SK-N-SH (cell line): ENCODE data around the gene PFKL. TPM values are rescaled to one million over a fixed set of nuclear protein-coding genes. Genes with fewer than 3 reads are reported as not detected.

Experiments used
- CTCF ChIA-PET: fragments of 300-600, 350-600 bp; formaldehyde crosslinking; extraction: SDS; loops from one replicate; lab custom pipeline; 2021; lab: Yijun Ruan, JAX
- POLR2A ChIA-PET: fragments of 350-600 bp; sonication (Branson Sonifier 250); formaldehyde crosslinking; extraction: SDS; loops from one replicate; lab custom pipeline; 2020; ENCODE audit warnings: antibody characterized with exemption, inconsistent platforms; lab: Yijun Ruan, JAX
- DNase-seq: peaks from one replicate; pipeline ENCODE4 v3.0.0; 2012
- H2AFZ ChIP-seq: fragments of 200-600 bp; sonication (generic); 2 replicates; pipeline ENCODE4 v1.8.1; 2016; ENCODE audit warnings: antibody characterized with exemption, mild to moderate bottlenecking, low read depth
- H3F3A ChIP-seq: fragments of 200-600 bp; sonication (generic); replicated peaks from 2 replicates; pipeline ENCODE3; 2016; ENCODE audit warnings: antibody characterized with exemption, mild to moderate bottlenecking; ENCODE audit not compliant: insufficient read depth
- H3K27ac ChIP-seq, 2 experiments: fragments of 200-500 bp in 1 of 2; fragments of 200-600 bp in 1 of 2; sonication (Bioruptor generic) in 1 of 2; sonication (generic), shearing (Covaris generic) in 1 of 2; 2 replicates each; pipeline versions ENCODE4 v1.5.1 to v1.6.1; 2014 to 2016; ENCODE audit warnings: low read depth in 2 of 2, inconsistent platforms in 1 of 2, low read length in 1 of 2, mild to moderate bottlenecking in 1 of 2, mixed read lengths in 1 of 2
- H3K27me3 ChIP-seq: fragments of 200-600 bp; sonication (generic), shearing (Covaris generic); 2 replicates; pipeline ENCODE4 v1.6.1; 2016; ENCODE audit warnings: mixed run types; ENCODE audit not compliant: insufficient read depth
- H3K36me3 ChIP-seq, 2 experiments: fragments of 200-500 bp in 1 of 2; fragments of 200-600 bp in 1 of 2; sonication (Bioruptor generic) in 1 of 2; sonication (generic) in 1 of 2; replicated peaks in 1 of 2; 2 replicates each; pipeline versions ENCODE3 to v1.5.1; 2014 to 2016; ENCODE audit warnings: low read length in 1 of 2, mild to moderate bottlenecking in 1 of 2; ENCODE audit not compliant: insufficient read depth in 2 of 2, control insufficient read depth in 1 of 2
- H3K4me1 ChIP-seq, 2 experiments: fragments of 200-500 bp in 1 of 2; fragments of 200-600 bp in 1 of 2; sonication (Bioruptor generic) in 1 of 2; sonication (generic), shearing (Covaris generic) in 1 of 2; 2 replicates each; pipeline versions ENCODE4 v1.5.1 to v1.6.1; 2014 to 2016; ENCODE audit warnings: low read depth in 1 of 2, low read length in 1 of 2, mixed run types in 1 of 2; ENCODE audit not compliant: insufficient read depth in 2 of 2, control insufficient read depth in 1 of 2
- H3K4me2 ChIP-seq: fragments of 200-600 bp; sonication (generic), shearing (Covaris generic); 2 replicates; pipeline ENCODE4 v1.6.1; 2017; ENCODE audit warnings: mixed run types
- H3K4me3 ChIP-seq, 2 experiments: fragments of 200-500 bp in 1 of 2; fragments of 200-600 bp in 1 of 2; sonication (Bioruptor generic) in 1 of 2; sonication (generic), shearing (Covaris generic) in 1 of 2; 2 replicates each; pipeline versions ENCODE4 v1.5.1 to v1.8.1; 2014 to 2016; ENCODE audit warnings: low read depth in 2 of 2, inconsistent platforms in 1 of 2, low read length in 1 of 2, mild to moderate bottlenecking in 1 of 2, mixed read lengths in 1 of 2, moderate library complexity in 1 of 2
- H3K79me2 ChIP-seq: fragments of 200-600 bp; sonication (generic); 2 replicates; pipeline ENCODE4 v1.8.1; 2017; ENCODE audit warnings: mild to moderate bottlenecking; ENCODE audit not compliant: insufficient read depth
- H3K9ac ChIP-seq: fragments of 200-600 bp; sonication (generic); 2 replicates; pipeline ENCODE4 v1.6.1; 2017; ENCODE audit warnings: mixed run types
- H3K9me2 ChIP-seq: fragments of 200-600 bp; sonication (generic); 2 replicates; pipeline ENCODE4 v1.6.1; 2017; ENCODE audit warnings: mixed run types
- H3K9me3 ChIP-seq: fragments of 200-600 bp; sonication (generic); 2 replicates; pipeline ENCODE4 v1.6.1; 2017; ENCODE audit warnings: mixed run types, mild to moderate bottlenecking, moderate library complexity
- H4K20me1 ChIP-seq: fragments of 200-600 bp; sonication (generic); 2 replicates; pipeline ENCODE4 v1.6.1; 2017; ENCODE audit warnings: mild to moderate bottlenecking, mixed run types; ENCODE audit not compliant: insufficient read depth
- EZH2phosphoT487 ChIP-seq: fragments of 200-600 bp; sonication (generic); IDR thresholded peaks from 2 replicates; pipeline ENCODE4 v1.6.1; 2017; ENCODE audit warnings: low read depth, mixed run types, mild to moderate bottlenecking, antibody characterized with exemption, moderate library complexity, borderline replicate concordance
- FOXM1 ChIP-seq: IDR thresholded peaks from 2 replicates; pipeline ENCODE4 v1.4.0; 2012; ENCODE audit warnings: low read depth, mild to moderate bottlenecking
- GABPA ChIP-seq: IDR thresholded peaks from 2 replicates; pipeline ENCODE4 v1.4.0; 2012; ENCODE audit warnings: low read depth, mild to moderate bottlenecking
- GATA2 ChIP-seq: sonication (generic); formaldehyde crosslinking; IDR thresholded peaks from 2 replicates; pipeline ENCODE4 v1.5.0; 2020; ENCODE audit warnings: mild to moderate bottlenecking, missing genetic modification reagents
- JUND ChIP-seq: IDR thresholded peaks from 2 replicates; pipeline ENCODE4 v1.4.0; 2012
- MEF2A ChIP-seq: IDR thresholded peaks from 2 replicates; pipeline ENCODE4 v1.4.0; 2012; ENCODE audit warnings: low read depth, borderline replicate concordance
- MXI1 ChIP-seq: IDR thresholded peaks from 2 replicates; pipeline ENCODE4 v1.6.1; 2012; ENCODE audit warnings: mild to moderate bottlenecking, low read depth, low read length, improper control_type of control experiment
- NFIC ChIP-seq: IDR thresholded peaks from 2 replicates; pipeline ENCODE4 v1.4.0; 2012; ENCODE audit warnings: borderline replicate concordance
- RCOR1 ChIP-seq: fragments of 150-350 bp; IDR thresholded peaks from 2 replicates; pipeline ENCODE4 v1.6.1; 2017; ENCODE audit warnings: antibody characterized with exemption, low read length
- RFX5 ChIP-seq: IDR thresholded peaks from 2 replicates; pipeline ENCODE4 v1.6.1; 2012; ENCODE audit warnings: mild to moderate bottlenecking, improper control_type of control experiment, low read length
- TCF12 ChIP-seq: IDR thresholded peaks from 2 replicates; pipeline ENCODE4 v1.4.0; 2012
- YY1 ChIP-seq: IDR thresholded peaks from 2 replicates; pipeline ENCODE4 v1.4.0; 2012; ENCODE audit warnings: low read depth, mild to moderate bottlenecking
- WGBS: methylation state at CpG from one replicate; pipeline ENCODE4 v1.1.6; 2017; ENCODE audit warnings: low lambda C conversion rate; 5-methylcytosine and 5-hydroxymethylcytosine counted together
- polyA plus RNA-seq, 3 experiments: library from polyadenylated mRNA; depleted of rRNA; stranded (reverse); fragments of >200 nt; gene quantifications; 2 replicates each; pipeline ENCODE4 v1.2.3, GENCODE V29; 2012
- TF ChIP-seq, protein P1 (sequence below): fragments of 150-350 bp; IDR thresholded peaks from 2 replicates; pipeline ENCODE4 v1.6.1; 2017; ENCODE audit warnings: antibody characterized with exemption, low read length, low read depth, borderline replicate concordance
- TF ChIP-seq, protein P2 (sequence below): IDR thresholded peaks from 2 replicates; pipeline ENCODE4 v1.6.1; 2012; ENCODE audit warnings: mild to moderate bottlenecking, low read depth, low read length, moderate library complexity
- TF ChIP-seq, protein P3 (sequence below): IDR thresholded peaks from 2 replicates; pipeline ENCODE4; 2012
- TF ChIP-seq, protein P4 (sequence below): IDR thresholded peaks from 2 replicates; pipeline ENCODE4 v1.4.0; 2012; ENCODE audit warnings: low read depth, borderline replicate concordance
- TF ChIP-seq, protein P5 (sequence below): fragments of 200-600 bp; sonication (generic); IDR thresholded peaks from 2 replicates; pipeline ENCODE4 v1.6.1; 2017; ENCODE audit warnings: antibody characterized with exemption, mild to moderate bottlenecking, moderate library complexity

The PFKL gene
- polyA plus RNA-seq, 1 of the 3 experiments (the other 2 are of a cell fraction), result 118 TPM

DNA sequence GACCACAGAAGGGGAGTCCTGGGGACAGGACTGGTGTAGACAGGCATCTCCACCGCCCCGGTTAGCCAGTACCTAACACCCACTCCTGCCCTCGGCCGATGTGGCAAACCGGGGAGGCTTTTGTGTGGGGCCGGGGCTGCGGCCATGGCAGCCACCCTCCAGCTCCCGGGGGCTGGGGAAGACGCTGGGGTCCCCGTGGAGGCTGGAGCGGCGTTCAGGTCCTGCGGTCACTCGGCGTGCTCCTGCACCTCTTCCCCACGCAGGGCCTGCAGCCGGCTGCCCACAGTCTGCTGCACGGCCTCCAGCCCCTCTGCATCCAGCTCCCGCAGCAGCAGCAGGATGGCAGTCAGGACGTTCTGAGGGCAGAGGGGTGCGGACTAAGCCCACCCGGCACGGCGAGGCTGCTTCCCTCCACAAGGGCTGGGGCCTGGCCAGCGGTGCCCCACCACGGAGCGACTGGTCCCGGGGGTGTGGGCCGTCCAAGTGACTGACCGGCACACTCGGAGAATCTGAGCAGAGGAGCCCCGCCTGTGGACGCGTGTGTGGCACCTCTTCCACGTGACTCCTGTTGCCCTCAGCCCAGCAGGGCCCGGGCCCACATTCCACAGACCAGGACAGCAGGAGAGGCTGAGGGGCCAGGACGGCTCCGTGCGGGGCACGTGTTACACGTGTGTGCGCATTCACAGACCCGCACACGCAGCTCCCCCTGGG, 30.3 kb downstream of the PFKL start (continued):
- TF ChIP-seq, protein P1, sequence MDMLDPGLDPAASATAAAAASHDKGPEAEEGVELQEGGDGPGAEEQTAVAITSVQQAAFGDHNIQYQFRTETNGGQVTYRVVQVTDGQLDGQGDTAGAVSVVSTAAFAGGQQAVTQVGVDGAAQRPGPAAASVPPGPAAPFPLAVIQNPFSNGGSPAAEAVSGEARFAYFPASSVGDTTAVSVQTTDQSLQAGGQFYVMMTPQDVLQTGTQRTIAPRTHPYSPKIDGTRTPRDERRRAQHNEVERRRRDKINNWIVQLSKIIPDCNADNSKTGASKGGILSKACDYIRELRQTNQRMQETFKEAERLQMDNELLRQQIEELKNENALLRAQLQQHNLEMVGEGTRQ, result no peak
- no peak for TF ChIP-seq NFIC

DNA sequence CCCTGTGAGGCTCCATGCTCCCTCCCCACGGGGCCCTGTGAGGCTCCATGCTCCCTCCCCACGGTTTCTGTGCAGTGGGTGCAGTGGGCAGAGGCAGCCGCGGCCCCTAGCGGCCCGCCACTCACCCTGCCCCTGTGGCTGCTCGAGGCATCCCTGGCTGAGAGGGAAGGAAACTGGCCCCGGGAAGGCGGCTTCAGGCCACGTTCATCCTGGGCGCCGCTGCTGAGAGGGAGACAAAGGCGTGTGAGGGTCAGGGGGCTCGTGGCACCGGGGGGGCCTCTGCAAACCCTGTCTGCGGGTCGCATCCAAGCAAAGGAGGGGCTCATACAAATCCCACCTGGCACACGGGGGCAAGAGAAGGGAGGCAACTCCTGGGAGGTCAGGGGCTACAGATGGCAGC, 30.8 kb downstream of the PFKL start:
- POLR2A ChIA-PET, result interaction anchor here (1.0 kb wide), 1 partner anchor 8 kb away, joined by 4 read pairs; no protein-coding TSS in a partner anchor
- Histone ChIP-seq H3K4me1 (peaks cover 0 to 11% of the 10 kb centered on the region in 2 experiments; a peak in 1 of 4 replicates), H3K9me3 (no peaks in the 10 kb centered on the region), H3K4me3 (no peak overlapping the region), H3K36me3 (peaks cover 0 to 17% of the 10 kb centered on the region in 2 experiments), H3K9ac (no peak overlapping the region), H4K20me1 (no peaks in the 10 kb centered on the region), H2AFZ (no peak overlapping the region), H3K79me2 (no peaks in the 10 kb centered on the region), H3K9me2 (no peaks in the 10 kb centered on the region), H3K4me2 (no peak overlapping the region), H3F3A (no peaks in the 10 kb centered on the region), H3K27me3 (no peaks in the 10 kb centered on the region), H3K27ac (no peak overlapping the region)
- TF ChIP-seq NFIC (no peak), TCF12 (no peak), GATA2 (CRISPR knock-in tag) (no peak), FOXM1 (no peak), GABPA (no peak), YY1 (no peak), MXI1 (no peak), RFX5 (no peak), RCOR1 (no peak), MEF2A (no peak), JUND (no peak), EZH2phosphoT487 (no peak)
- TF ChIP-seq, protein P2, sequence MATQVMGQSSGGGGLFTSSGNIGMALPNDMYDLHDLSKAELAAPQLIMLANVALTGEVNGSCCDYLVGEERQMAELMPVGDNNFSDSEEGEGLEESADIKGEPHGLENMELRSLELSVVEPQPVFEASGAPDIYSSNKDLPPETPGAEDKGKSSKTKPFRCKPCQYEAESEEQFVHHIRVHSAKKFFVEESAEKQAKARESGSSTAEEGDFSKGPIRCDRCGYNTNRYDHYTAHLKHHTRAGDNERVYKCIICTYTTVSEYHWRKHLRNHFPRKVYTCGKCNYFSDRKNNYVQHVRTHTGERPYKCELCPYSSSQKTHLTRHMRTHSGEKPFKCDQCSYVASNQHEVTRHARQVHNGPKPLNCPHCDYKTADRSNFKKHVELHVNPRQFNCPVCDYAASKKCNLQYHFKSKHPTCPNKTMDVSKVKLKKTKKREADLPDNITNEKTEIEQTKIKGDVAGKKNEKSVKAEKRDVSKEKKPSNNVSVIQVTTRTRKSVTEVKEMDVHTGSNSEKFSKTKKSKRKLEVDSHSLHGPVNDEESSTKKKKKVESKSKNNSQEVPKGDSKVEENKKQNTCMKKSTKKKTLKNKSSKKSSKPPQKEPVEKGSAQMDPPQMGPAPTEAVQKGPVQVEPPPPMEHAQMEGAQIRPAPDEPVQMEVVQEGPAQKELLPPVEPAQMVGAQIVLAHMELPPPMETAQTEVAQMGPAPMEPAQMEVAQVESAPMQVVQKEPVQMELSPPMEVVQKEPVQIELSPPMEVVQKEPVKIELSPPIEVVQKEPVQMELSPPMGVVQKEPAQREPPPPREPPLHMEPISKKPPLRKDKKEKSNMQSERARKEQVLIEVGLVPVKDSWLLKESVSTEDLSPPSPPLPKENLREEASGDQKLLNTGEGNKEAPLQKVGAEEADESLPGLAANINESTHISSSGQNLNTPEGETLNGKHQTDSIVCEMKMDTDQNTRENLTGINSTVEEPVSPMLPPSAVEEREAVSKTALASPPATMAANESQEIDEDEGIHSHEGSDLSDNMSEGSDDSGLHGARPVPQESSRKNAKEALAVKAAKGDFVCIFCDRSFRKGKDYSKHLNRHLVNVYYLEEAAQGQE, result no peak
- TF ChIP-seq, protein P3, sequence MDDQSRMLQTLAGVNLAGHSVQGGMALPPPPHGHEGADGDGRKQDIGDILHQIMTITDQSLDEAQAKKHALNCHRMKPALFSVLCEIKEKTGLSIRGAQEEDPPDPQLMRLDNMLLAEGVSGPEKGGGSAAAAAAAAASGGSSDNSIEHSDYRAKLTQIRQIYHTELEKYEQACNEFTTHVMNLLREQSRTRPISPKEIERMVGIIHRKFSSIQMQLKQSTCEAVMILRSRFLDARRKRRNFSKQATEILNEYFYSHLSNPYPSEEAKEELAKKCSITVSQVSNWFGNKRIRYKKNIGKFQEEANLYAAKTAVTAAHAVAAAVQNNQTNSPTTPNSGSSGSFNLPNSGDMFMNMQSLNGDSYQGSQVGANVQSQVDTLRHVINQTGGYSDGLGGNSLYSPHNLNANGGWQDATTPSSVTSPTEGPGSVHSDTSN, result no peak
- TF ChIP-seq, protein P4, sequence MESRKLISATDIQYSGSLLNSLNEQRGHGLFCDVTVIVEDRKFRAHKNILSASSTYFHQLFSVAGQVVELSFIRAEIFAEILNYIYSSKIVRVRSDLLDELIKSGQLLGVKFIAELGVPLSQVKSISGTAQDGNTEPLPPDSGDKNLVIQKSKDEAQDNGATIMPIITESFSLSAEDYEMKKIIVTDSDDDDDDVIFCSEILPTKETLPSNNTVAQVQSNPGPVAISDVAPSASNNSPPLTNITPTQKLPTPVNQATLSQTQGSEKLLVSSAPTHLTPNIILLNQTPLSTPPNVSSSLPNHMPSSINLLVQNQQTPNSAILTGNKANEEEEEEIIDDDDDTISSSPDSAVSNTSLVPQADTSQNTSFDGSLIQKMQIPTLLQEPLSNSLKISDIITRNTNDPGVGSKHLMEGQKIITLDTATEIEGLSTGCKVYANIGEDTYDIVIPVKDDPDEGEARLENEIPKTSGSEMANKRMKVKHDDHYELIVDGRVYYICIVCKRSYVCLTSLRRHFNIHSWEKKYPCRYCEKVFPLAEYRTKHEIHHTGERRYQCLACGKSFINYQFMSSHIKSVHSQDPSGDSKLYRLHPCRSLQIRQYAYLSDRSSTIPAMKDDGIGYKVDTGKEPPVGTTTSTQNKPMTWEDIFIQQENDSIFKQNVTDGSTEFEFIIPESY, result no peak
- TF ChIP-seq, protein P5, sequence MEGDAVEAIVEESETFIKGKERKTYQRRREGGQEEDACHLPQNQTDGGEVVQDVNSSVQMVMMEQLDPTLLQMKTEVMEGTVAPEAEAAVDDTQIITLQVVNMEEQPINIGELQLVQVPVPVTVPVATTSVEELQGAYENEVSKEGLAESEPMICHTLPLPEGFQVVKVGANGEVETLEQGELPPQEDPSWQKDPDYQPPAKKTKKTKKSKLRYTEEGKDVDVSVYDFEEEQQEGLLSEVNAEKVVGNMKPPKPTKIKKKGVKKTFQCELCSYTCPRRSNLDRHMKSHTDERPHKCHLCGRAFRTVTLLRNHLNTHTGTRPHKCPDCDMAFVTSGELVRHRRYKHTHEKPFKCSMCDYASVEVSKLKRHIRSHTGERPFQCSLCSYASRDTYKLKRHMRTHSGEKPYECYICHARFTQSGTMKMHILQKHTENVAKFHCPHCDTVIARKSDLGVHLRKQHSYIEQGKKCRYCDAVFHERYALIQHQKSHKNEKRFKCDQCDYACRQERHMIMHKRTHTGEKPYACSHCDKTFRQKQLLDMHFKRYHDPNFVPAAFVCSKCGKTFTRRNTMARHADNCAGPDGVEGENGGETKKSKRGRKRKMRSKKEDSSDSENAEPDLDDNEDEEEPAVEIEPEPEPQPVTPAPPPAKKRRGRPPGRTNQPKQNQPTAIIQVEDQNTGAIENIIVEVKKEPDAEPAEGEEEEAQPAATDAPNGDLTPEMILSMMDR, result no peak
- TF ChIP-seq, protein P1, result no peak
- no peak for DNase-seq
- CTCF ChIA-PET, result interaction anchor here (0.8 to 2.4 kb wide), 2 partner anchors 26 to 33 kb away, joined by 3 to 6 read pairs; no protein-coding TSS in a partner anchor
- WGBS, result 96% methylated on average over 10 of the region's 18 CpGs
